GM06990 (cell line): ENCODE results near the gene GPR75.

Experiments
- DNase-seq: peaks from one replicate; pipeline ENCODE4 v3.0.0-alpha.2; 2011; ENCODE audit not compliant: insufficient read length; ENCODE audit errors: extremely low read depth
- H3K27me3 ChIP-seq: replicated peaks from 2 replicates; pipeline ENCODE4 v1.6.0; 2011; ENCODE audit warnings: low read length; ENCODE audit not compliant: control insufficient read depth, insufficient read depth
- H3K36me3 ChIP-seq: 2 replicates; pipeline ENCODE4 v1.5.1; 2011; ENCODE audit warnings: low read length; ENCODE audit not compliant: control insufficient read depth, insufficient read depth
- H3K4me3 ChIP-seq: replicated peaks from 2 replicates; pipeline ENCODE4 v1.5.1; 2011; ENCODE audit warnings: low read depth, mild to moderate bottlenecking, control low read depth, low read length
- TF ChIP-seq, protein P1 (sequence below): IDR thresholded peaks from 2 replicates; pipeline ENCODE4 v1.5.1; 2011; ENCODE audit warnings: low read length, control low read depth, mild to moderate bottlenecking, inconsistent platforms; ENCODE audit not compliant: insufficient read depth, poor library complexity, severe bottlenecking

GPR75 gene

DNA sequence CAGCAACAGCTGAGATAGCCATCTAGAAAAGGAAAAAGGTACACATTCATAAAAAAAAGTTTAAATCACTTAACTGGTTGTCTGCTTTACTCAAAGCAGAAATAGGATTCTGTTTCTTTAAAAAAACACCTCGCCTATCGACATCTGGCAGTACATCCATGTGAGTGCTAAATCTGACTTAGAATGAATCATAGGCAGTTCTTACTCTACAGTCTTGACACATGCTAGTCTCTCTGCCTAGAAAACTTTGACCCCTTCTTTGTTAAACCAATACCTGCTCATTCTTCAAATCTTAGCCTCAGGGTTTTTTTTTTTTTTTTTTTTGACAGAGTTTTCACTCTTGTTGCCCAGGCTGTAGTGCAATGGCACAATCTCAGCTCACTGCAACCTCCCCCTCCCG, 37.1 kb upstream of the GPR75 start:
- no peak for DNase-seq
- Histone ChIP-seq H3K4me3 (no peak overlapping the region), H3K36me3 (peaks cover 6% of the 10 kb centered on the region), H3K27me3 (no peaks in the 10 kb centered on the region)
- TF ChIP-seq, protein P1, sequence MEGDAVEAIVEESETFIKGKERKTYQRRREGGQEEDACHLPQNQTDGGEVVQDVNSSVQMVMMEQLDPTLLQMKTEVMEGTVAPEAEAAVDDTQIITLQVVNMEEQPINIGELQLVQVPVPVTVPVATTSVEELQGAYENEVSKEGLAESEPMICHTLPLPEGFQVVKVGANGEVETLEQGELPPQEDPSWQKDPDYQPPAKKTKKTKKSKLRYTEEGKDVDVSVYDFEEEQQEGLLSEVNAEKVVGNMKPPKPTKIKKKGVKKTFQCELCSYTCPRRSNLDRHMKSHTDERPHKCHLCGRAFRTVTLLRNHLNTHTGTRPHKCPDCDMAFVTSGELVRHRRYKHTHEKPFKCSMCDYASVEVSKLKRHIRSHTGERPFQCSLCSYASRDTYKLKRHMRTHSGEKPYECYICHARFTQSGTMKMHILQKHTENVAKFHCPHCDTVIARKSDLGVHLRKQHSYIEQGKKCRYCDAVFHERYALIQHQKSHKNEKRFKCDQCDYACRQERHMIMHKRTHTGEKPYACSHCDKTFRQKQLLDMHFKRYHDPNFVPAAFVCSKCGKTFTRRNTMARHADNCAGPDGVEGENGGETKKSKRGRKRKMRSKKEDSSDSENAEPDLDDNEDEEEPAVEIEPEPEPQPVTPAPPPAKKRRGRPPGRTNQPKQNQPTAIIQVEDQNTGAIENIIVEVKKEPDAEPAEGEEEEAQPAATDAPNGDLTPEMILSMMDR, result no peak

DNA sequence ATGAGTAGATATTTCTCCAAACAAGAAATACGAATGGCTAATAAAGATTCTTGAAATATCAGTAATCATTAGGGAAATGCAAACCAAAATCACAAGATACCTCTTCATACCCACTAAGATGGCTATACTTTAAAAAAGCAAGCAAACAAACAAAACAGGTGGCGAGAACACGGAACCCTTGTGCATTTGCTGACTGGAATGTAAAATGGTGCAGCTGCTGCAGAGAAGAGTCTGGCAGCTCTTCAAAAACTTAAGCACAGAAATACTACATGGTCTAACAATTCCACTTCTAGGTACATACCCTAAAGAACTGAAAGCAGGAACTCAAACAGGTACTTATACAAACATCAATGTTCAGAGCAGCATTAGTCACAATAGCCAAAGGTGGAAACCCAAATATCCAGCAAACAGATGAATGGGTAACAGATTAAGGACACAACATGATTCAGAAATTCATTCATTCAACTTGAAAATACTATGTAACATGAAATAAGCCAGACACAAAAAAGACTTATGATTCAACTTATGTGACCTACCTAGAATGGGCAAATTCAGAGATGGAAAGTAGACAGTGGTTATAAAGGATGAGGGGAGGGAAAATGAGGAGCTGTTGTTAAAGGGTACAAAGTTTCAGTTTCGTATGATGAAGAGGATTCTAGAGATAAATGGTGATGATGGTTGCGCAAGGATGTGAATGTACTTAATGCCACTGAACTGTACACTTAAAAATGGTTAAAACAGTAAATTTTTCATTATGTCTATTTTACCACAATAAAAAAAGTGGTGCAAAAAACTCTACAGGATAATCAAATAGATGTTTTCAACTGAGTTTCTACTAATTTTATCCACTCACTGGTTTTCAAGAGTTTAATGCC, 26.9 kb upstream of the GPR75 start:
- TF ChIP-seq, protein P1, result no peak
- Histone ChIP-seq H3K27me3 (no peaks in the 10 kb centered on the region), H3K4me3 (no peak overlapping the region), H3K36me3 (peaks cover 6% of the 10 kb centered on the region)
- DNase-seq, result no peak

DNA sequence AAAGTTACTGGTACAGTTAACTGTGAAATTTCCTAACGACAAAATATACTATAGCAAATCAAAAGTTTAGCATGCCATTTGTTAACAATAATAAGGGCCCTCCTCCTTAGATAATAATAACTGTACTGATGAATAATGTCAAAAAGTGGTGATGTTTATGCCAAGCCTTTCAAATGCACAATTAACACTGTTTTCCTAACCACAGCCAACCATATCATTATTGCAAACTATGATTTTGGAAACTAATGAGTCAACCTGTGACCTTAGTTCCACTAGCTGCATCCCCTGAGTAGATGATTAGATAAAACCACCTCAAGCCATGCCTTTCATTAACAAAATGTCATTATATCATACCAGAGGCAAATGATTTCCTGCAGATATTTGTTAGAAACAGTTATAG, 25.1 kb upstream of the GPR75 start:
- no peak for DNase-seq
- TF ChIP-seq, protein P1, result no peak
- H3K36me3 ChIP-seq, result peaks cover 4% of the 10 kb centered on the region
- H3K27me3 ChIP-seq, result no peaks in the 10 kb centered on the region
- H3K4me3 ChIP-seq, result no peak overlapping the region

GRCh38 chr2:53881986-53882385, 22.2 kb upstream of the GPR75 start:
- no peak for DNase-seq
- no peaks in the 10 kb centered on the region for H3K27me3 ChIP-seq
- H3K4me3 ChIP-seq, result no peak overlapping the region
- H3K36me3 ChIP-seq, result peaks cover 2% of the 10 kb centered on the region
- TF ChIP-seq, protein P1, result no peak

- H3K36me3 ChIP-seq, result peaks cover 3% of the 10 kb centered on the region
- no peak for DNase-seq
- no peaks in the 10 kb centered on the region for H3K27me3 ChIP-seq
- TF ChIP-seq, protein P1, result no peak
- H3K4me3 ChIP-seq, result no peak overlapping the region
Observed at GRCh38 chr2:53881360-53881759, 21.6 kb upstream of the GPR75 start.
